ENCODE data around the gene COPS7A. TPM values are rescaled to one million over a fixed set of nuclear protein-coding genes. Genes with fewer than 3 reads are reported as not detected.

COPS7A gene
- total RNA-seq, 2 donors from 2014 or later, result 30.2 to 39.7 TPM

GRCh38 chr12:6770600-6770999 lies 46.8 kb downstream of the COPS7A start:
- H3K9me3 Mint-ChIP-seq, result no peaks in the 10 kb centered on the region
- H3K36me3 Mint-ChIP-seq (ENCODE audit: insufficient read depth in 2 of 2), result peaks cover 20 to 21% of the 10 kb centered on the region in 2 donors
- H3K27ac Mint-ChIP-seq, result no peak overlapping the region
- peaks cover 24% of the 10 kb centered on the region for H3K27me3 Mint-ChIP-seq (ENCODE audit: low read depth)
- H3K4me1 Mint-ChIP-seq (ENCODE audit: low read depth), result peaks cover 84% of the 10 kb centered on the region
- ATAC-seq (replicated peaks in 1 of 2), result no peak
- H3K4me3 Mint-ChIP-seq, result peak overlapping the region; percentile 26 to 38
- no peak for DNase-seq

- ATAC-seq (replicated peaks in 1 of 2) (no peak), DNase-seq (no peak)
- H3K4me3 Mint-ChIP-seq, result peak overlapping the region; percentile 26 to 78
- H3K27me3 Mint-ChIP-seq (ENCODE audit: low read depth), result peaks cover 22% of the 10 kb centered on the region
- peaks cover 85% of the 10 kb centered on the region for H3K4me1 Mint-ChIP-seq (ENCODE audit: low read depth)
- H3K36me3 Mint-ChIP-seq (ENCODE audit: insufficient read depth in 2 of 2), result peaks cover 20 to 22% of the 10 kb centered on the region in 2 donors
- H3K27ac Mint-ChIP-seq, result no peak overlapping the region
- H3K9me3 Mint-ChIP-seq, result no peaks in the 10 kb centered on the region
Observed at GRCh38 chr12:6771091-6771495, 47.2 kb downstream of the COPS7A start.

- Mint-ChIP-seq H3K27ac (peak overlapping the region; percentile 93), H3K36me3 (ENCODE audit: insufficient read depth in 2 of 2) (peaks cover 24% of the 10 kb centered on the region in 2 donors), H3K27me3 (ENCODE audit: low read depth) (peaks cover 22% of the 10 kb centered on the region), H3K4me3 (peak overlapping the region; percentile 78 to 79), H3K4me1 (ENCODE audit: low read depth) (peaks cover 91% of the 10 kb centered on the region), H3K9me3 (no peaks in the 10 kb centered on the region)
- DNase-seq (no peak), ATAC-seq (replicated peaks in 1 of 2) (no peak)
Observed at GRCh38 chr12:6771509-6772330, 47.9 kb downstream of the COPS7A start.

- Mint-ChIP-seq H3K4me1 (ENCODE audit: low read depth) (peaks cover 94% of the 10 kb centered on the region), H3K36me3 (ENCODE audit: insufficient read depth in 2 of 2) (peaks cover 23 to 24% of the 10 kb centered on the region in 2 donors), H3K27ac (peak within 1 kb of the TSS; percentile 93), H3K4me3 (peak within 1 kb of the TSS; percentile 78 to 79), H3K9me3 (no peaks in the 10 kb centered on the region), H3K27me3 (ENCODE audit: low read depth) (peaks cover 22% of the 10 kb centered on the region)
- peak; percentile 54 for ATAC-seq (replicated peaks in 1 of 2)
- DNase-seq, result peak; percentile 65 to 67
Observed at GRCh38 chr12:6772331-6772695, 48.5 kb downstream of the COPS7A start, which contains the start of gene LAG3. TSS of gene LAG3 (plus strand) at chr12:6772520. CDS start at chr12:6772853, 333 bp downstream.

- Mint-ChIP-seq H3K4me3 (peak overlapping the region; percentile 78 to 79), H3K4me1 (ENCODE audit: low read depth) (peaks cover 94% of the 10 kb centered on the region), H3K36me3 (ENCODE audit: insufficient read depth in 2 of 2) (peaks cover 20 to 23% of the 10 kb centered on the region in 2 donors), H3K27me3 (ENCODE audit: low read depth) (peaks cover 17% of the 10 kb centered on the region), H3K9me3 (no peaks in the 10 kb centered on the region), H3K27ac (peak overlapping the region; percentile 93)
- no peak for DNase-seq
- ATAC-seq (replicated peaks in 1 of 2), result no peak
Observed at GRCh38 chr12:6772726-6773589, 49.1 kb downstream of the COPS7A start.

- DNase-seq (peak; percentile 57 to 61), ATAC-seq (replicated peaks in 1 of 2) (peak; percentile 37 to 43)
- H3K27me3 Mint-ChIP-seq (ENCODE audit: low read depth), result peaks cover 9% of the 10 kb centered on the region
- H3K27ac Mint-ChIP-seq, result peak overlapping the region; percentile 88
- H3K9me3 Mint-ChIP-seq, result no peaks in the 10 kb centered on the region
- peaks cover 20 to 27% of the 10 kb centered on the region in 2 donors for H3K36me3 Mint-ChIP-seq (ENCODE audit: insufficient read depth in 2 of 2)
- H3K4me1 Mint-ChIP-seq (ENCODE audit: low read depth), result peaks cover 94% of the 10 kb centered on the region
- peak overlapping the region; percentile 78 to 82 for H3K4me3 Mint-ChIP-seq
Observed at GRCh38 chr12:6773590-6774351, 49.9 kb downstream of the COPS7A start.

GRCh38 chr12:6774499-6775062 lies 50.7 kb downstream of the COPS7A start:
- H3K27me3 Mint-ChIP-seq (ENCODE audit: low read depth), result peaks cover under 1% of the 10 kb centered on the region
- DNase-seq (peak in 1 of 2 donors; percentile 46), ATAC-seq (replicated peaks in 1 of 2) (peak; percentile 49 to 57)
- peak overlapping the region; percentile 78 to 82 for H3K4me3 Mint-ChIP-seq
- H3K4me1 Mint-ChIP-seq (ENCODE audit: low read depth), result peaks cover 94% of the 10 kb centered on the region
- no peaks in the 10 kb centered on the region for H3K9me3 Mint-ChIP-seq
- peak overlapping the region; percentile 87 for H3K27ac Mint-ChIP-seq
- peaks cover 20 to 28% of the 10 kb centered on the region in 2 donors for H3K36me3 Mint-ChIP-seq (ENCODE audit: insufficient read depth in 2 of 2)

GRCh38 chr12:6775185-6776174 lies 51.6 kb downstream of the COPS7A start:
- Mint-ChIP-seq H3K36me3 (ENCODE audit: insufficient read depth in 2 of 2) (peaks cover 19 to 25% of the 10 kb centered on the region in 2 donors), H3K9me3 (no peaks in the 10 kb centered on the region), H3K4me1 (ENCODE audit: low read depth) (peaks cover 94% of the 10 kb centered on the region), H3K27me3 (ENCODE audit: low read depth) (no peaks in the 10 kb centered on the region), H3K27ac (peak overlapping the region; percentile 87), H3K4me3 (peak overlapping the region; percentile 78 to 82)
- no peak for ATAC-seq (replicated peaks in 1 of 2)
- DNase-seq, result no peak

GRCh38 chr12:6777386-6777785 lies 53.5 kb downstream of the COPS7A start:
- Mint-ChIP-seq H3K9me3 (no peaks in the 10 kb centered on the region), H3K27me3 (ENCODE audit: low read depth) (no peaks in the 10 kb centered on the region), H3K4me3 (peak overlapping the region; percentile 17 to 74), H3K27ac (peak overlapping the region; percentile 26), H3K4me1 (ENCODE audit: low read depth) (peaks cover 88% of the 10 kb centered on the region), H3K36me3 (ENCODE audit: insufficient read depth in 2 of 2) (peaks cover 15 to 22% of the 10 kb centered on the region in 2 donors)
- ATAC-seq (replicated peaks in 1 of 2) (no peak), DNase-seq (no peak)

- H3K27ac Mint-ChIP-seq, result no peak overlapping the region
- H3K9me3 Mint-ChIP-seq, result no peaks in the 10 kb centered on the region
- no peak for DNase-seq
- no peak for ATAC-seq (replicated peaks in 1 of 2)
- peak overlapping the region; percentile 74 to 92 for H3K4me3 Mint-ChIP-seq
- H3K27me3 Mint-ChIP-seq (ENCODE audit: low read depth), result no peaks in the 10 kb centered on the region
- peaks cover 15 to 22% of the 10 kb centered on the region in 2 donors for H3K36me3 Mint-ChIP-seq (ENCODE audit: insufficient read depth in 2 of 2)
- peaks cover 88% of the 10 kb centered on the region for H3K4me1 Mint-ChIP-seq (ENCODE audit: low read depth)
Observed at GRCh38 chr12:6778217-6778573, 54.3 kb downstream of the COPS7A start.
